SK-N-MC (cell line): ENCODE data around the gene MIXL1.

Experiments used
- DNase-seq: peaks from one replicate; pipeline ENCODE4 v3.0.0-alpha.2; 2011; ENCODE audit warnings: low read depth, low spot score
- H3K27ac ChIP-seq: fragments of 200-600 bp; sonication (generic); 2 replicates; pipeline ENCODE4 v1.5.1; 2016; ENCODE audit warnings: mixed run types
- H3K36me3 ChIP-seq: fragments of 200-600 bp; sonication (generic); 2 replicates; pipeline ENCODE4 v1.6.1; 2017; ENCODE audit warnings: antibody characterized with exemption, low read length, mixed read lengths; ENCODE audit not compliant: insufficient read depth
- H3K4me3 ChIP-seq: fragments of 200-600 bp; sonication (generic); 2 replicates; pipeline ENCODE4 v1.5.1; 2016
- H3K9ac ChIP-seq: fragments of 200-600 bp; sonication (generic); 2 replicates; pipeline ENCODE4 v1.8.0; 2017; ENCODE audit warnings: mixed run types, mixed read lengths; ENCODE audit not compliant: insufficient read length
- H3K9me3 ChIP-seq: fragments of 200-600 bp; sonication (generic); 2 replicates; pipeline ENCODE4 v1.6.1; 2017; ENCODE audit warnings: low read depth, mild to moderate bottlenecking, antibody characterized with exemption, low read length, moderate library complexity, mixed read lengths
- EZH2 ChIP-seq: fragments of 200-600 bp; sonication (generic); IDR thresholded peaks from one replicate; pipeline ENCODE4 v1.6.1; 2017; ENCODE audit warnings: antibody characterized with exemption
- FOXP2 ChIP-seq: optimal IDR thresholded peaks from 2 replicates; pipeline ENCODE3; 2011; ENCODE audit warnings: mild to moderate bottlenecking, moderate library complexity; ENCODE audit not compliant: insufficient read depth; ENCODE audit errors: extremely low read length, control extremely low read depth
- POLR2AphosphoS5 ChIP-seq: IDR thresholded peaks from 2 replicates; pipeline ENCODE4 v1.6.1; 2012; ENCODE audit warnings: mild to moderate bottlenecking, low read depth, low read length, borderline replicate concordance

Gene MIXL1

GRCh38 chr1:226223157-226223785 lies at the start of gene MIXL1:
MIXL1 (plus strand) TSS chr1:226223664; CDS start chr1:226223682, 18 bp downstream.
- no peak for TF ChIP-seq FOXP2
- TF ChIP-seq POLR2AphosphoS5, result no peak
- TF ChIP-seq EZH2, result no peak
- H3K4me3 ChIP-seq, result peak within 1 kb of the TSS; percentile 74
- no peak within 1 kb of the TSS for H3K27ac ChIP-seq
- no peaks in the 10 kb centered on the region for H3K9me3 ChIP-seq
- no peak for DNase-seq
- no peaks in the 10 kb centered on the region for H3K36me3 ChIP-seq
- H3K9ac ChIP-seq, result no peak within 1 kb of the TSS

- no peaks in the 10 kb centered on the region for H3K9me3 ChIP-seq
- H3K4me3 ChIP-seq, result no peak overlapping the region
- no peak for DNase-seq
- H3K9ac ChIP-seq, result no peak overlapping the region
- H3K27ac ChIP-seq, result no peak overlapping the region
- peaks cover 6% of the 10 kb centered on the region for H3K36me3 ChIP-seq
- TF ChIP-seq POLR2AphosphoS5 (no peak), EZH2 (no peak)
Measured at GRCh38 chr1:226176870-226177269, 46.6 kb upstream of the MIXL1 start.

GRCh38 chr1:226181996-226182714 lies 41.3 kb upstream of the MIXL1 start:
- TF ChIP-seq POLR2AphosphoS5 (no peak), EZH2 (no peak), FOXP2 (no peak)
- H3K36me3 ChIP-seq, result peaks cover 16% of the 10 kb centered on the region
- DNase-seq, result no peak
- no peaks in the 10 kb centered on the region for H3K9me3 ChIP-seq
- H3K4me3 ChIP-seq, result no peak overlapping the region
- H3K27ac ChIP-seq, result no peak overlapping the region
- H3K9ac ChIP-seq, result no peak overlapping the region

GRCh38 chr1:226185141-226186036 lies 38.1 kb upstream of the MIXL1 start:
- Histone ChIP-seq H3K9ac (peak overlapping the region; percentile 92), H3K4me3 (peak overlapping the region; percentile 94), H3K27ac (no peak overlapping the region), H3K9me3 (no peaks in the 10 kb centered on the region), H3K36me3 (peaks cover 16% of the 10 kb centered on the region)
- DNase-seq, result no peak
- TF ChIP-seq POLR2AphosphoS5 (no peak), FOXP2 (no peak), EZH2 (no peak)

GRCh38 chr1:226186124-226187018 lies 37.1 kb upstream of the MIXL1 start, which contains the start of gene ACBD3:
ACBD3 (minus strand) TSS chr1:226186741; CDS start chr1:226186675, 66 bp downstream.
- Histone ChIP-seq H3K9ac (peak within 1 kb of the TSS; percentile 92), H3K9me3 (no peaks in the 10 kb centered on the region), H3K4me3 (peak within 1 kb of the TSS; percentile 94), H3K27ac (peak within 1 kb of the TSS; percentile 63), H3K36me3 (peaks cover 11% of the 10 kb centered on the region)
- DNase-seq, result no peak
- TF ChIP-seq FOXP2 (no peak), POLR2AphosphoS5 (peak; percentile 90), EZH2 (no peak)

GRCh38 chr1:226187019-226187322 lies 36.5 kb upstream of the MIXL1 start:
- Histone ChIP-seq H3K4me3 (peak overlapping the region; percentile 94), H3K9ac (peak overlapping the region; percentile 92), H3K36me3 (peaks cover 10% of the 10 kb centered on the region), H3K27ac (peak overlapping the region; percentile 63), H3K9me3 (no peaks in the 10 kb centered on the region)
- no peak for DNase-seq
- TF ChIP-seq POLR2AphosphoS5 (no peak), FOXP2 (no peak), EZH2 (no peak)

GRCh38 chr1:226187380-226187779 lies 36.1 kb upstream of the MIXL1 start:
- DNase-seq, result no peak
- Histone ChIP-seq H3K36me3 (peaks cover 10% of the 10 kb centered on the region), H3K9ac (peak overlapping the region; percentile 92), H3K9me3 (no peaks in the 10 kb centered on the region), H3K4me3 (peak overlapping the region; percentile 94), H3K27ac (peak overlapping the region; percentile 63; the same call in 1 of the 2 replicates)
- TF ChIP-seq EZH2, result no peak
- TF ChIP-seq FOXP2, result no peak
- no peak for TF ChIP-seq POLR2AphosphoS5

GRCh38 chr1:226195144-226195543 lies 28.3 kb upstream of the MIXL1 start:
- no peak for DNase-seq
- no peak overlapping the region for H3K27ac ChIP-seq
- TF ChIP-seq EZH2 (no peak), FOXP2 (no peak), POLR2AphosphoS5 (no peak)
- H3K9ac ChIP-seq, result no peak overlapping the region
- no peak overlapping the region for H3K4me3 ChIP-seq
- H3K9me3 ChIP-seq, result no peaks in the 10 kb centered on the region
- no peaks in the 10 kb centered on the region for H3K36me3 ChIP-seq
